Peyer's patch (tissue), 4 donors: Measurements from ENCODE around the gene PC.

ENCODE experiments used
- POLR2A ChIP-seq, 2 donors: fragments of 450-650 bp; IDR thresholded peaks; one replicate each; pipeline ENCODE4 v1.5.1; 2017; ENCODE audit warnings: antibody characterized with exemption in 2 of 2, mild to moderate bottlenecking in 2 of 2, moderate library complexity in 2 of 2
- TF ChIP-seq, protein P1 (sequence below), 6 experiments: fragments of 450-650 bp in 4 of 6; fragments of 200-600 bp in 2 of 6; sonication (generic) in 1 of 6; IDR thresholded peaks; one replicate each; pipeline ENCODE4 v1.5.1; 2017 to 2019; ENCODE audit warnings: antibody characterized with exemption in 6 of 6, mild to moderate bottlenecking in 3 of 6, moderate library complexity in 1 of 6

DNA sequence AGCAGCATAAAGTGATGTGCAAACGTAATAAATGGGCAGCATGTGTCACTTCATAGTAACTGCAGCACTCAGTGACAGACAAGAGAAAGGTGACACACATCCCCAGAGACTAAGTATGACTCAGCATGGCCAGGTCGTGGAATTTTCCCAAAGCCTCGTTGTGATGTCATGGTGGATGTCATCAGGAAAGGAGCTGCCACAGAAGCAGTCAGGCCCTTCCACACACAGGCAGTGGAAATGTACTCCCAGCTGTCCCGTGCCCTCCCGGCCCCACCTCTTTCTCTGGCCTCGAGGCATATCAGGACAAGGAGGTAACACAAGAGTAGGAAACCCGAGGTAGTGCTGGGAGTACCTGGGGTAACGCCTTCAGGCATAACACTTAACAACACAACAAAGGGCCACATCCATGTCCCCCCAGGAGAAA, 8.1 kb downstream of the PC start:
- no peak for TF ChIP-seq POLR2A (IDR thresholded peaks at IDR 0.05)
- TF ChIP-seq, protein P1, sequence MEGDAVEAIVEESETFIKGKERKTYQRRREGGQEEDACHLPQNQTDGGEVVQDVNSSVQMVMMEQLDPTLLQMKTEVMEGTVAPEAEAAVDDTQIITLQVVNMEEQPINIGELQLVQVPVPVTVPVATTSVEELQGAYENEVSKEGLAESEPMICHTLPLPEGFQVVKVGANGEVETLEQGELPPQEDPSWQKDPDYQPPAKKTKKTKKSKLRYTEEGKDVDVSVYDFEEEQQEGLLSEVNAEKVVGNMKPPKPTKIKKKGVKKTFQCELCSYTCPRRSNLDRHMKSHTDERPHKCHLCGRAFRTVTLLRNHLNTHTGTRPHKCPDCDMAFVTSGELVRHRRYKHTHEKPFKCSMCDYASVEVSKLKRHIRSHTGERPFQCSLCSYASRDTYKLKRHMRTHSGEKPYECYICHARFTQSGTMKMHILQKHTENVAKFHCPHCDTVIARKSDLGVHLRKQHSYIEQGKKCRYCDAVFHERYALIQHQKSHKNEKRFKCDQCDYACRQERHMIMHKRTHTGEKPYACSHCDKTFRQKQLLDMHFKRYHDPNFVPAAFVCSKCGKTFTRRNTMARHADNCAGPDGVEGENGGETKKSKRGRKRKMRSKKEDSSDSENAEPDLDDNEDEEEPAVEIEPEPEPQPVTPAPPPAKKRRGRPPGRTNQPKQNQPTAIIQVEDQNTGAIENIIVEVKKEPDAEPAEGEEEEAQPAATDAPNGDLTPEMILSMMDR (IDR thresholded peaks at IDR 0.05): no peak
